ENCODE measurements around the gene RPS24. TPM values are rescaled to one million over a fixed set of nuclear protein-coding genes. Genes with fewer than 3 reads are reported as not detected.
A peak's percentile ranks its signal among the peaks of the same experiment; 100 is the strongest.

Gene RPS24
- total RNA-seq, 5 donors from 2014 or later (not counting 1 experiment from before 2014, with no cell fraction given), result 1,070 to 1,783 (median 1,384) TPM

DNA sequence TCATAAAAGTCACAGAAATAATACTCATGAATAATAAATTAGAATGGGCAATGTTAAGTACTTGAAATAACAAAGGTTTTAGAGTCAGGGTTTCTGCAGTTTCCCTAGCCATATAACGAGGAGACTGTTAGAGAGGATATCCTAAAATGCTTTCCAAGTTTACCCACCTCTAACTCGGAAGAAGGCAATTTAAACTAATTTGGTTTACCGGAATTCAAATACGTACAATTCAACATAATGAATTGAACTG is 351 bp upstream of the RPS24 start:
- Mint-ChIP-seq H3K9me3 (no peaks in the 10 kb centered on the region), H3K27me3 (no peaks in the 10 kb centered on the region), H3K4me3 (peak overlapping the region; percentile 86 to 91 (median 86)), H3K27ac (peak overlapping the region; percentile 73 to 88), H3K4me1 (peaks cover 50 to 62% (median 62%) of the 10 kb centered on the region in 3 donors), H3K36me3 (peaks cover 29% of the 10 kb centered on the region)
- Histone ChIP-seq H3K4me3 (ENCODE audit: control insufficient read depth in 1 of 2, extremely low read depth in 1 of 2, low read length in 1 of 2) (peak overlapping the region in 1 of 2 donors; percentile 95), H3K9me3 (no peaks in the 10 kb centered on the region), H3K36me3 (ENCODE audit: control insufficient read depth in 2 of 2, extremely low read depth in 1 of 2, insufficient read depth in 1 of 2, low read length in 1 of 2) (peaks cover 11 to 33% of the 10 kb centered on the region in 2 donors), H3K4me1 (ENCODE audit: control insufficient read depth in 1 of 2, extremely low read depth in 1 of 2, insufficient read depth in 2 of 2, low read length in 2 of 2) (peaks cover 32 to 45% of the 10 kb centered on the region in 2 experiments), H3K27ac (ENCODE audit: low read length) (peak overlapping the region; percentile 31), H3K27me3 (replicated peaks in 1 of 2; ENCODE audit: control insufficient read depth in 2 of 2, extremely low read depth in 1 of 2, insufficient read depth in 2 of 2, low read length in 1 of 2) (no peaks in the 10 kb centered on the region)
- WGBS (ENCODE audit: insufficient coverage), result no CpG with 5 or more reads among the region's 4 CpGs
- POLR2A ChIA-PET, result no interaction called here
- no peak for DNase-seq
- ATAC-seq (replicated peaks in 1 of 4), result no peak
- CTCF ChIA-PET, result interaction anchor here in 1 of 2 donors (0.5 to 1.4 kb wide), 2 partner anchors 14 to 175 kb away, joined by 3 to 7 read pairs; no protein-coding TSS in a partner anchor

GRCh38 chr10:78035025-78035424 is 1.4 kb downstream of the RPS24 start:
- Mint-ChIP-seq H3K27me3 (no peaks in the 10 kb centered on the region), H3K36me3 (peaks cover 44% of the 10 kb centered on the region), H3K4me1 (peaks cover 50 to 61% (median 61%) of the 10 kb centered on the region in 3 donors), H3K27ac (peak overlapping the region; percentile 73 to 88), H3K9me3 (no peaks in the 10 kb centered on the region), H3K4me3 (peak overlapping the region; percentile 86 to 91 (median 86))
- H3K4me3 ChIP-seq (ENCODE audit: control insufficient read depth in 1 of 2, extremely low read depth in 1 of 2, low read length in 1 of 2), result peak overlapping the region in 1 of 2 donors; percentile 95
- ChIA-PET CTCF (no interaction called here), POLR2A (no interaction called here)
- peak overlapping the region; percentile 27 for H3K27ac ChIP-seq (ENCODE audit: low read length)
- 88% methylated on average over 1 of the region's 5 CpGs for WGBS (ENCODE audit: insufficient coverage)
- H3K9me3 ChIP-seq, result no peaks in the 10 kb centered on the region
- ATAC-seq (replicated peaks in 1 of 4) (no peak), DNase-seq (no peak)
- H3K27me3 ChIP-seq (replicated peaks in 1 of 2; ENCODE audit: control insufficient read depth in 2 of 2, extremely low read depth in 1 of 2, insufficient read depth in 2 of 2, low read length in 1 of 2), result no peaks in the 10 kb centered on the region
- H3K4me1 ChIP-seq (ENCODE audit: control insufficient read depth in 1 of 2, extremely low read depth in 1 of 2, insufficient read depth in 2 of 2, low read length in 2 of 2), result peaks cover 26 to 43% of the 10 kb centered on the region in 2 experiments
- peaks cover 18 to 50% of the 10 kb centered on the region in 2 donors for H3K36me3 ChIP-seq (ENCODE audit: control insufficient read depth in 2 of 2, extremely low read depth in 1 of 2, insufficient read depth in 1 of 2, low read length in 1 of 2)

GRCh38 chr10:78035437-78035836 is 1.8 kb downstream of the RPS24 start:
- Histone ChIP-seq H3K4me3 (ENCODE audit: control insufficient read depth in 1 of 2, extremely low read depth in 1 of 2, low read length in 1 of 2) (no peak overlapping the region), H3K27ac (ENCODE audit: low read length) (peak overlapping the region; percentile 27), H3K36me3 (ENCODE audit: control insufficient read depth in 2 of 2, extremely low read depth in 1 of 2, insufficient read depth in 1 of 2, low read length in 1 of 2) (peaks cover 18 to 52% of the 10 kb centered on the region in 2 donors), H3K4me1 (ENCODE audit: control insufficient read depth in 1 of 2, extremely low read depth in 1 of 2, insufficient read depth in 2 of 2, low read length in 2 of 2) (peaks cover 25 to 43% of the 10 kb centered on the region in 2 experiments), H3K27me3 (replicated peaks in 1 of 2; ENCODE audit: control insufficient read depth in 2 of 2, extremely low read depth in 1 of 2, insufficient read depth in 2 of 2, low read length in 1 of 2) (no peaks in the 10 kb centered on the region), H3K9me3 (no peaks in the 10 kb centered on the region)
- Mint-ChIP-seq H3K27ac (peak overlapping the region; percentile 57 to 73), H3K4me1 (peaks cover 51 to 61% (median 60%) of the 10 kb centered on the region in 3 donors), H3K36me3 (peaks cover 44% of the 10 kb centered on the region), H3K4me3 (peak overlapping the region; percentile 86 to 91 (median 86)), H3K9me3 (no peaks in the 10 kb centered on the region), H3K27me3 (no peaks in the 10 kb centered on the region)
- no peak for DNase-seq
- ChIA-PET CTCF (interaction anchor here in 1 of 2 donors (1.3 kb wide), 1 partner anchor 11 kb away, joined by 4 read pairs; no protein-coding TSS in a partner anchor), POLR2A (no interaction called here)
- ATAC-seq (replicated peaks in 1 of 4), result no peak
- 83% methylated on average over 1 of the region's 5 CpGs for whole genome bisulfite sequencing (ENCODE audit: insufficient coverage)

DNA sequence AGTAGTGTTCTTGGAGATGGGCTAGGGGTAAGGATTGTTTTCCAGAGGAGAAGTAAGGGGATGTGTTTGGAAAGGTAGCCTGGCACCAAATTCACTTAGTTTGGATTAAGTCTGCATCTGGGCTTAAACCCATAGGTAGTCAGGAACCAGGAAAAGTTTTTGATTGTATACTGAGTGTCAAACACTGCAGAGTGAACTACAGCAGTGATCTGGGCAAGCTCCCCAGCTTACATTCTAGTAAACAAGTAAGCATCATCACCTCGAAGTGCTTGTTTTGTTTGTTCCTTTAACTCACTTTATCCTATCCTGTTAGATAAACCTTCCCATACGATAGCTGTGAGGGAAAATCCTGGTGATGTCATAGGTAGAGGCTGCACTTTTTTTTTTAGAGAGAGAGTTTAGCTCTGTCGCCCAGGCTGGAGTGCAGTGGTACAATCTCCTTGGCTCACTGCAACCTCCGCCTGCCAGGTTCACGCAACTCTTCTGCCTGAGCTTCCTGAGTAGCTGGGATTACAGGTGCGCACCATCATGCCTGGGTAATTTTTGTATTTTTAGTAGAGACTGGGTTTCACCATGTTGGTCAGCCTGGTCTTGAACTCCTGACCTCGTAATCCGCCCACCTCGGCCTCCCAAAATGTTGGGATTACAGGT is 2.4 kb downstream of the RPS24 start:
- Mint-ChIP-seq H3K27ac (peak overlapping the region; percentile 73 to 74), H3K4me3 (peak overlapping the region; percentile 28 to 91 (median 86)), H3K4me1 (peaks cover 57 to 67% (median 66%) of the 10 kb centered on the region in 3 donors), H3K36me3 (peaks cover 50% of the 10 kb centered on the region), H3K27me3 (no peaks in the 10 kb centered on the region), H3K9me3 (no peaks in the 10 kb centered on the region)
- no peak overlapping the region for H3K4me3 ChIP-seq (ENCODE audit: control insufficient read depth in 1 of 2, extremely low read depth in 1 of 2, low read length in 1 of 2)
- peak overlapping the region; percentile 27 for H3K27ac ChIP-seq (ENCODE audit: low read length)
- DNase-seq (no peak), ATAC-seq (replicated peaks in 1 of 4) (no peak)
- CTCF ChIA-PET, result interaction anchor here (0.5 to 1.3 kb wide), 3 partner anchors 10 to 11 kb away, joined by 3 to 4 read pairs (median 4); no protein-coding TSS in a partner anchor
- peaks cover 25 to 44% of the 10 kb centered on the region in 2 experiments for H3K4me1 ChIP-seq (ENCODE audit: control insufficient read depth in 1 of 2, extremely low read depth in 1 of 2, insufficient read depth in 2 of 2, low read length in 2 of 2)
- POLR2A ChIA-PET, result interaction anchor here in 1 of 2 donors (0.6 kb wide), 1 partner anchor 11 kb away, joined by 3 read pairs; no protein-coding TSS in a partner anchor
- no peaks in the 10 kb centered on the region for H3K9me3 ChIP-seq
- no peaks in the 10 kb centered on the region for H3K27me3 ChIP-seq (replicated peaks in 1 of 2; ENCODE audit: control insufficient read depth in 2 of 2, extremely low read depth in 1 of 2, insufficient read depth in 2 of 2, low read length in 1 of 2)
- 73% methylated on average over 6 of the region's 9 CpGs for WGBS (ENCODE audit: insufficient coverage)
- peaks cover 18 to 58% of the 10 kb centered on the region in 2 donors for H3K36me3 ChIP-seq (ENCODE audit: control insufficient read depth in 2 of 2, extremely low read depth in 1 of 2, insufficient read depth in 1 of 2, low read length in 1 of 2)

DNA sequence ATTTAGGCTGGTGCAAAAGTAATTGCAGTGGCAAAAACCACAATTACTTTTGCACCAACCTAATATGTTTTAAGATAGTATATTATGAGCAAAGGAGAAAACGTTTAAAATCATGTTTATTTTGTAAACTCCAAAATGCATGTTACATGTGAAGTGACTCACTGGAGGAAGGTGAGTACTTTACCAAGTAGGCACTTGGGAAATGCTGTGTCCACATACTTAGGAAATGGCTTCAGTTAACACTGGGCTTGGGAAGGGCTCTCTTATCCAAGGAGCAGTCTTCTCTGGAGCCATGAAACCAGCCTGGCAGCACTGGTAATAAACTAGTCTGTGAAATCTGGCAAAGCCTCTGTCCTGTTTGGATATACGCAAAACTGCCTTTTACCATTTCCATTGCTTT is 4.4 kb downstream of the RPS24 start:
- ChIA-PET CTCF (interaction anchor here in 1 of 2 donors (1.2 kb wide), 1 partner anchor 9 kb away, joined by 3 read pairs; no protein-coding TSS in a partner anchor), POLR2A (interaction anchor here in 1 of 2 donors (0.5 kb wide), 1 partner anchor 23 kb away, joined by 3 read pairs; no protein-coding TSS in a partner anchor)
- H3K27ac Mint-ChIP-seq, result no peak overlapping the region
- peaks cover 64 to 76% (median 75%) of the 10 kb centered on the region in 3 donors for H3K4me1 Mint-ChIP-seq
- H3K27me3 Mint-ChIP-seq, result no peaks in the 10 kb centered on the region
- H3K9me3 ChIP-seq, result no peaks in the 10 kb centered on the region
- DNase-seq, result no peak
- no peak overlapping the region for H3K27ac ChIP-seq (ENCODE audit: low read length)
- H3K4me3 Mint-ChIP-seq, result no peak overlapping the region
- H3K27me3 ChIP-seq (replicated peaks in 1 of 2; ENCODE audit: control insufficient read depth in 2 of 2, extremely low read depth in 1 of 2, insufficient read depth in 2 of 2, low read length in 1 of 2), result no peaks in the 10 kb centered on the region
- H3K36me3 Mint-ChIP-seq, result peaks cover 64% of the 10 kb centered on the region
- WGBS (ENCODE audit: insufficient coverage), result no CpG with 5 or more reads among the region's 2 CpGs
- ATAC-seq (replicated peaks in 1 of 4), result no peak
- peaks cover 25 to 42% of the 10 kb centered on the region in 2 experiments for H3K4me1 ChIP-seq (ENCODE audit: control insufficient read depth in 1 of 2, extremely low read depth in 1 of 2, insufficient read depth in 2 of 2, low read length in 2 of 2)
- H3K4me3 ChIP-seq (ENCODE audit: control insufficient read depth in 1 of 2, extremely low read depth in 1 of 2, low read length in 1 of 2), result no peak overlapping the region
- no peaks in the 10 kb centered on the region for H3K9me3 Mint-ChIP-seq
- peaks cover 18 to 72% of the 10 kb centered on the region in 2 donors for H3K36me3 ChIP-seq (ENCODE audit: control insufficient read depth in 2 of 2, extremely low read depth in 1 of 2, insufficient read depth in 1 of 2, low read length in 1 of 2)

- Histone ChIP-seq H3K27me3 (replicated peaks in 1 of 2; ENCODE audit: control insufficient read depth in 2 of 2, extremely low read depth in 1 of 2, insufficient read depth in 2 of 2, low read length in 1 of 2) (no peaks in the 10 kb centered on the region), H3K27ac (ENCODE audit: low read length) (no peak overlapping the region), H3K4me1 (ENCODE audit: control insufficient read depth in 1 of 2, extremely low read depth in 1 of 2, insufficient read depth in 2 of 2, low read length in 2 of 2) (peaks cover 25 to 40% of the 10 kb centered on the region in 2 experiments), H3K36me3 (ENCODE audit: control insufficient read depth in 2 of 2, extremely low read depth in 1 of 2, insufficient read depth in 1 of 2, low read length in 1 of 2) (peaks cover 18 to 75% of the 10 kb centered on the region in 2 donors), H3K9me3 (no peaks in the 10 kb centered on the region), H3K4me3 (ENCODE audit: control insufficient read depth in 1 of 2, extremely low read depth in 1 of 2, low read length in 1 of 2) (no peak overlapping the region)
- Mint-ChIP-seq H3K27ac (no peak overlapping the region), H3K4me3 (no peak overlapping the region), H3K4me1 (peaks cover 69 to 72% (median 71%) of the 10 kb centered on the region in 3 donors), H3K27me3 (no peaks in the 10 kb centered on the region), H3K36me3 (peaks cover 64% of the 10 kb centered on the region), H3K9me3 (no peaks in the 10 kb centered on the region)
- no peak for ATAC-seq (replicated peaks in 1 of 4)
- CTCF ChIA-PET, result interaction anchor here in 1 of 2 donors (0.5 kb wide), 1 partner anchor 47 kb away, joined by 4 read pairs; no protein-coding TSS in a partner anchor
- WGBS (ENCODE audit: insufficient coverage), result 95% methylated on average over 3 of the region's 5 CpGs
- no peak for DNase-seq
- POLR2A ChIA-PET, result interaction anchor here in 1 of 2 donors (0.6 kb wide), 1 partner anchor 488 kb away, joined by 3 read pairs; no protein-coding TSS in a partner anchor
Measured at GRCh38 chr10:78038791-78039547, 5.3 kb downstream of the RPS24 start.
